Erythroblast (primary cell): ENCODE measurements around the gene CHODL.

ENCODE experiments used
- DNase-seq, 2 experiments: peaks; one replicate each; lab custom pipeline; 2025; lab: John Stamatoyannopoulos, UW
- GATA1 ChIP-seq: IDR thresholded peaks from 2 replicates; pipeline ENCODE4 v1.6.1; 2011; ENCODE audit warnings: low read depth, mild to moderate bottlenecking, control low read depth, low read length, moderate library complexity
- POLR2A ChIP-seq: IDR thresholded peaks from 2 replicates; pipeline ENCODE4 v1.6.1; 2011; ENCODE audit warnings: mild to moderate bottlenecking, low read length

Gene CHODL

DNA sequence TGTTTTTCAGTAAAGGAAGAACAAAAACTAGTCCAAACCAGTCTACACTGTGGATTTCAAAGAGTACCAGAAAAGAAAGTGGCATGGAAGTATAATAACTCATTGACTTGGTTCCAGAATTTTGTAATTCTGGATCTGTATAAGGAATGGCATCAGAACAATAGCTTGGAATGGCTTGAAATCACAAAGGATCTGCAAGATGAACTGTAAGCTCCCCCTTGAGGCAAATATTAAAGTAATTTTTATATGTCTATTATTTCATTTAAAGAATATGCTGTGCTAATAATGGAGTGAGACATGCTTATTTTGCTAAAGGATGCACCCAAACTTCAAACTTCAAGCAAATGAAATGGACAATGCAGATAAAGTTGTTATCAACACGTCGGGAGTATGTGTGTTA lies 21.3 kb downstream of the CHODL start:
- no peak for DNase-seq
- TF ChIP-seq POLR2A: no peak
- no peak for TF ChIP-seq GATA1

DNA sequence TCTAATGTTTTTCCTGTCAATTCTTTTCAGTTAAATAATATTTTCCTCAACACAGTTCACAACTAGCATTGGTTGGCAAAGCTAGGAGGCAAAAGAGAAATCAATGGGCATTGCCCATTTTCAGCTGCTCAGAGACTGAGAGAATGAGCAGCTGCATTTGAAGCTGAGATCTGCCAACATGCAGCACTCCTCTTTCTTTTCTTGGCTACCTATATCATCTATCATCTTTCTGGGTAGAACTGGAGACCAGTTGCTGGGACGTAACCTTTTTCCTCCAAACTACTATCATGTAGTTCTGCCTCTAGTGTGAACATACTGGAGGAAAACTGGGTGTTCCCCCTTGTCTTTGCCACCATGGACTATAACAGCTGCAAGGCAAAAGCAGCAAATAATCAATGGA lies 22.9 kb downstream of the CHODL start:
- no peak for DNase-seq
- no peak for TF ChIP-seq GATA1
- no peak for TF ChIP-seq POLR2A

DNA sequence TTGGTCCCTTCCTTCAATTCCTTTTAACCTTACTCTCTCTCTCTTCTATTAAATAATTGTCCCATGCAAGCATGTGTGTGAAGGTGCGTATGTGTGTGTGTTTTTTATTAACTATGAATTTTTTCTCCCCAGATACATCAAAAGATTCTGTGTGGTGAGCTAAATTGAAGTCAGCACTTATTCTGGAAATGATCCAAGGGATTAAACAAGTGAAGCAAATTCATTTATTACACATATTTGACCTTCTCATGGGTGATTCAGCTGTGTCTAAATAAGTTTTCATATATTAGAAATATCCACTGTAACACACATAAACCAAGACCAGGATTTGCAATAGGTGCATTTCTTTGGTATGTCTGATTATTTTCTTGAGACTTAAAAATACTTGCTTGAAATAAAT lies 24.3 kb downstream of the CHODL start:
- TF ChIP-seq POLR2A (no peak), GATA1 (no peak)
- DNase-seq: no peak

- no peak for DNase-seq
- TF ChIP-seq GATA1: no peak
- no peak for TF ChIP-seq POLR2A
These were observed 25.2 kb downstream of the CHODL start for GRCh38 chr21:18269856-18270255.

DNA sequence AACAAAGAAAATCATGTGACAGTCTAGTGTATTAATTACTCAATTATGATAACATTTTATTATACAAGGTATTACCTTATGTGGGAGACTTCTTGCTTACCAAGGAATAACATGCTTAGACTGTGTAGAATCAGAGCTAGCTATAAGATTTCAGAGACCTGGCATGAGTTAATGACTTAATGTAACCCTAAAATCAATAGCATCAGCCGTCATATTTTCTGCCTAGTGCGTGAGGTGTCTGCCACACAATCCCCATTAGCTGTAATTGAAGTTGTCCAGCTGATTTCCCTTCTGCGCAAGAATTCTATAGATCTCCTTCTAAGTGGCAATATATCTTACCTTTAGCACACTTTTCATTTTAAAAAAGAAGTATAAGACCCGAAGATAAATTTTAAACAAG lies 28.8 kb downstream of the CHODL start:
- TF ChIP-seq POLR2A: no peak
- TF ChIP-seq GATA1: no peak

DNA sequence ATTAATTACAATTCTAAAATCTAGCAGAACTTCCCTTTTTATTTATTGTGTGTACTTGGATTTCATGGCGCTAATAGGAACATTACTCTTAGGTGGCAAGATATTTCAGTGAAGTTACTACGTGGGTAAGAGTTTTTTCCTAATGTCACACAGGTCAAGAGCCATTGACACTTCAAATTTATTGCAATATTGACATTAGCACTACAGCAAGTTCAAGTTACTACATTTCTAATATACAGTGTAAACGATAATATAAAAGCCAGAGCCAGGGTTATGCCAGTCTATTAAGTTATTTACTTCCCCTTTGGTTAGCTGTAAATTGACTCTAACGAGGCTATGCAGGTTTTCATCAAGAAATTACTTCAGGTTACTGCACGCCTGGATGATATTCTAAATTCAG lies 29.7 kb downstream of the CHODL start:
- TF ChIP-seq GATA1: no peak
- no peak for TF ChIP-seq POLR2A
- no peak for DNase-seq

More for the DNA sequence above, 28.8 kb downstream of the CHODL start:
- DNase-seq: no peak

- TF ChIP-seq POLR2A (no peak), GATA1 (no peak)
- no peak for DNase-seq
These were observed 31.1 kb downstream of the CHODL start for GRCh38 chr21:18275781-18276180.

- no peak for TF ChIP-seq POLR2A
- TF ChIP-seq GATA1: no peak
- DNase-seq: no peak
These were observed 40.7 kb downstream of the CHODL start for GRCh38 chr21:18285379-18285778.

- no peak for TF ChIP-seq POLR2A
- TF ChIP-seq GATA1: no peak
- DNase-seq: no peak
These were observed 45.2 kb downstream of the CHODL start for GRCh38 chr21:18289876-18290275.

DNA sequence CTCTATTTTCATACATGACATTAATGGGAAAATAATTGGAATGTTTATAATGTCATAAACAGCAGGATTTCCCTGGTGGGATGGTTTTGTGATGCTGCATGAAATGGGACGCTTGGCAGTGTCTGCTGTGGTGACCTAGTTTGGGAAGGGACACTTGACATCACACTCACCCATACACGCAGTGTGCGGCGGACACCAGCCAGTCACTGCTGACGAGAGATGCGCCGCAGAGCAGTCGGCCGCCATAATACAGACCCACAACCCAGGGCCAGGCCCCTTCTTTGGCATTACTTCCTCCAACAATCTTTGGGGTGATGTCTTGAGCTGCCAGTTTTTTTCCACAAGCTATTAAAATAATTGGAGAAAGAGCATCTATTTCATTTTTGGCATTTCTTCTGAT lies 49.5 kb downstream of the CHODL start:
- no peak for DNase-seq
- TF ChIP-seq POLR2A (no peak), GATA1 (no peak)

DNA sequence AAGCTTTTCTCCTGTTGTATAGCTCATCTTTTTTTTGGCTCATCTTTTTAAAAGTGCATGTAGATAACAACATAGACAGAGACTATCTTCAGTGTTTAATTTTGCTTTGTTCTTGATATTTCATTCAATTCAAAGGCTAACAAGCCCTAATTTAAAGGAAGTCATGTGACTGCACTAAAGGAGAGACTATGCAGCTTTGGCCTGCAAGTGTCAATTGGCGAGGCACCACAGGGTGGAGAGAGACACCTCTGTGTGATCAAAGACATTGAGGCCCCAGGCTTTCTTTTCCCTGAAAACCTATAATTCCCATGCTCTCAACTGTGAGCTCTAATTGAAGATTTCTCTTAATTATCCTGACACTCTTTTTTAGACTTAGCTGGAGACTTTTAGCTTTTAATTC lies 53.6 kb downstream of the CHODL start:
- no peak for DNase-seq
- TF ChIP-seq GATA1 (no peak), POLR2A (no peak)
